GM12872 (cell line): ENCODE data around the gene ERC2.

Experiments
- CTCF ChIP-seq: IDR thresholded peaks from 3 replicates; pipeline ENCODE4 v1.5.1; 2011; ENCODE audit warnings: low read depth, mild to moderate bottlenecking, low read length, moderate library complexity; ENCODE audit not compliant: insufficient read depth

ERC2 gene

DNA sequence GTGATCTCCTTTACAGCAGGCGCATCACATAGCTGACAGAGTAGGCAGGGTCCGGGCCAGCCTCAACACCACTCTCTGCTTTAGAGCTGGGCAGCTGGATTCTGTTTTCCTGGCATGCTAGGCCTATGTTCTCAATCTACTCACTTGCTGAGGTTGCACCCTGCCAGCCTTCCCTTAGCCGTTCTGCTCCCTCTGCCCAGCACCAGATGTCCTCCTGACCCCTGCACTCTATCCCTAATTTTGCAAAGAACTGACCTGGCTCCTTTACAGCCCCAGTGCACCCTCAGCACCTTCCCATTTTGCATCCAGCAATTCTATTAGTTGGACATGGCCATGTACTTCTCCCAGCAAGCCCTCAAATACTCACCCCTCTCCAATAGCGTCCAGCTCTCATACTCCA, 609.5 kb downstream of the ERC2 start:
- no peak for TF ChIP-seq CTCF

DNA sequence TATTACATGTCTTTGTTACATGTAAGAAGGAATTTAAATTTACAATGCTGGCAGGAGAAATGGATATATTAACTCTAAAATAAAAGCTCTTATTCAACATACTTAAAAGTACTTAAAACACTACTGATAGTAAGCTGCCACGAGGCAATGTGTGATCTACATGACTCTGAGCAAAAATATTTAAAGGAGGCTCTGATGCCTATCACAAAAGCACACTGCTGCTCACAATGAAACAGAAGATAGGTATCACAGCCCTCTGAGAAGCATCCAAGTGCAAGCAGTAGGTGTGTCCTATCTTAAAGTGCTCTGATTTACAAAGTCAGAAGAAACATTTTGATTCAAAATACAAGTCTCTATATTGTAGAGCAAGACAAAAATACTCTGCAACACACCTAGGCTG, 610.0 kb downstream of the ERC2 start:
- TF ChIP-seq CTCF: no peak

DNA sequence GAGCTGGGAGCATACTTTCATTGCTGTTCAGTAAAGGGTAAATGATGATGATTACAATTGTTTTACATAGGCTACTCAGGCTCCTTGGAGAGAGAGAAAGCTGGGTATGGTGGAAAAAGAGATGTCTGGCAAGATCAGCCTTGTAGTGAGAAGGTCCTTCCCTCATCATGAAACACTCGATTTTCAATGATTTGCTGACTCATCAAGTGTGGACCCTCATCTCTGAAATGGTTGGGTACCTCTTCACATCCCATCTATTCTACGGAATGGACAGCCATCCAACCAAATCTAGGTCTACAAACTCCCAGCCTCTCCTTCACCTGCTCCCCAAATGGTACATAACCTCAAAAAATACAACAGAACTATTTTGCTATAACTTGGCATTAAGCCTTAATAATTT, 610.6 kb downstream of the ERC2 start:
- TF ChIP-seq CTCF: no peak

DNA sequence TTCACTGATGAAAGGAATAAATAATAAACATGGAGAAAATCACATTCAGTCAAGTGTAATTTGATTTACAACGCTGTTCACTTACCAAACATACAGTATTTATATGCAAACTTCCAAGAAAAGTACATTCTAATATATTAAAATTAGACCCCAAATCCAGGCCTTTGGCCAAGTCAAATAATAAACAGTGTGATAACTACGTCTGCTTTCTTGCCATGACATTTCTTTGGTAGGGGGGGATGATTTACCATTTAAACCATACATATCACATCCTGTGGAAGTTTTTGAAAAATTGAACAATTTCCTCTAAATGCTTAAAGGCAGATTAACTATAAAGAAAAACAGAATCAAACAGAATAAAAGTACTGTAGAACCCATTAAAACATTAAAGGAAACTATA, 613.0 kb downstream of the ERC2 start:
- no peak for TF ChIP-seq CTCF

- TF ChIP-seq CTCF: no peak
Measured at GRCh38 chr3:55854494-55854893, 613.8 kb downstream of the ERC2 start.

DNA sequence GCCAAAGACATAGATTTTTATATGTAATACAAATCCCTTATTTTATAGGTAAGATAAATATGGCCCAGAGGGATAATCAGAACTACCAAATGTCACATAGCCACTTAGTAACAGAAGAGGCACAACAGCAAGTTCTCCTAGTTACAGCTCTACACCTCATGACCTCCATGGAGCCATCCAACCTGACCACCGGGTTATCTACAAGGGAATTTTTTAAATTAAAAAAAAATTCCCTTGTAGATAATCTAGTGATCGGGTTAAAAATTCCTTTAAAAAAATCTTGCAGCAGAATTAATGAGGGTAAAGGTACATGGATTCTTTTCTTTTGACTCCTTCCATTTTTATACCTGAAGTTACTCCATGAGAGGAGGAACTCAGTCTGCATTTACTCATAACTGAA, 615.9 kb downstream of the ERC2 start:
- TF ChIP-seq CTCF: no peak

DNA sequence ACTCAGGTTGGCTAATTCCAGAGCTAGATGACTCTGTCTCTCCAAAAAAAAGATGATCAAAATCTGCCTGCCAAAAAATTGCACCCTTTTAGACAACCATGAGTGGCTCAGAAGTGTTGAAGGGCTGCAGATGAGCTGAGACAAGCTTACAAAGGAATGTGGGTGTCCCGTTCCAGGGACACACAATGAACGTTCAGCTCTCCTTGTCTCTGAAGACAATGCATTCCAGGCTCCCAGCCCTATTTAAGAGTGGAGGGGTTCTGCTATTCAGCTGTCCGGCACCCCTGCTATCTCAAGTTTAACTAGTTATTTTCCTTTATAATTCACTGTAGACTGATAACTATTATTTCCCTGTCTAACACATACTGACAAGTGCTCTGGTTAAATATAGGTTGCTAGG, 626.1 kb downstream of the ERC2 start:
- no peak for TF ChIP-seq CTCF

GRCh38 chr3:55828712-55829111, 639.6 kb downstream of the ERC2 start:
- no peak for TF ChIP-seq CTCF
